ENCODE measurements around the gene RCAN3. TPM values are rescaled to one million over a fixed set of nuclear protein-coding genes. Genes with fewer than 3 reads are reported as not detected.

RCAN3 gene
- total RNA-seq, 1 experiment from 2014 or later = 17.5 TPM

DNA sequence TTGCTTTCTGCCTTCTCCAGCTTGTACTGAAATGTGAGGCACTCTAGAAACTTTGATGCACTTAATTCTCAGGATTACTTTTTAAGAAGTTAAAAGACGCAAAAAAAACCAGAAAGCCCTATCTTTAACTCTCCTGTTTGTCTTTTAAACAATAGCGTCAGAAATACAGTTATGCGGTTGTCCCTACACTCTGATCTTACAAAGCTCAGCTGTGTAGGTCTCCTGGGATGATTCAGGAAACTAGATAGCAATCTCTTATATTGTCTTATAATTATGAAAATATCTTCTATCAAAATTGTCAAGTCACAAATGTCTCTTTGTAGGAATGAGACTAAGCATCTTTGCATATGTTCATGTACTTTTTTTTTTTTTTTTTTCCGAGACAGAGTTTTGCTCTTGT lies 26.9 kb upstream of the RCAN3 start:
- H3K9me3 ChIP-seq (ENCODE audit: control insufficient read depth, insufficient read depth, low read depth, low read length) = no peaks in the 10 kb centered on the region
- BruUV-seq (replicated peaks) = no TSS peak
- no peaks in the 10 kb centered on the region for H3K4me1 ChIP-seq (ENCODE audit: control insufficient read depth, insufficient read depth, low read length)
- no peaks in the 10 kb centered on the region; the same call in 1 of the 2 replicates for H3K27me3 ChIP-seq (ENCODE audit: control insufficient read depth, insufficient read depth, low read length)
- no peak overlapping the region for H3K27ac ChIP-seq (ENCODE audit: low read length)
- intact Hi-C loops (cut with micrococcal nuclease; ENCODE audit: unreplicated experiment) (no loop called here), in situ Hi-C loops (cut with HindIII; ENCODE audit: low pct_unique_long_range_greater_than_20kb, low sequenced_read_pairs) (no loop called here)
- DNase-seq (ENCODE audit: low read depth, low spot score) (no peak), ATAC-seq (no peak)
- POLR2A ChIA-PET = interaction anchor here (0.7 kb wide), 1 partner anchor 1653 kb away, joined by 4 read pairs; no protein-coding TSS in a partner anchor
- no peak overlapping the region for H3K4me3 ChIP-seq (ENCODE audit: low read depth in 2 of 2, low read length in 2 of 2)
- TF ChIP-seq, protein P1, sequence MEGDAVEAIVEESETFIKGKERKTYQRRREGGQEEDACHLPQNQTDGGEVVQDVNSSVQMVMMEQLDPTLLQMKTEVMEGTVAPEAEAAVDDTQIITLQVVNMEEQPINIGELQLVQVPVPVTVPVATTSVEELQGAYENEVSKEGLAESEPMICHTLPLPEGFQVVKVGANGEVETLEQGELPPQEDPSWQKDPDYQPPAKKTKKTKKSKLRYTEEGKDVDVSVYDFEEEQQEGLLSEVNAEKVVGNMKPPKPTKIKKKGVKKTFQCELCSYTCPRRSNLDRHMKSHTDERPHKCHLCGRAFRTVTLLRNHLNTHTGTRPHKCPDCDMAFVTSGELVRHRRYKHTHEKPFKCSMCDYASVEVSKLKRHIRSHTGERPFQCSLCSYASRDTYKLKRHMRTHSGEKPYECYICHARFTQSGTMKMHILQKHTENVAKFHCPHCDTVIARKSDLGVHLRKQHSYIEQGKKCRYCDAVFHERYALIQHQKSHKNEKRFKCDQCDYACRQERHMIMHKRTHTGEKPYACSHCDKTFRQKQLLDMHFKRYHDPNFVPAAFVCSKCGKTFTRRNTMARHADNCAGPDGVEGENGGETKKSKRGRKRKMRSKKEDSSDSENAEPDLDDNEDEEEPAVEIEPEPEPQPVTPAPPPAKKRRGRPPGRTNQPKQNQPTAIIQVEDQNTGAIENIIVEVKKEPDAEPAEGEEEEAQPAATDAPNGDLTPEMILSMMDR (IDR thresholded peaks at IDR 0.05) = no peak
- TF ChIP-seq SIN3A (IDR thresholded peaks at IDR 0.05; ENCODE audit: borderline replicate concordance, insufficient read depth, low read depth, low read length) (no peak), TCF7L2 (IDR thresholded peaks at IDR 0.05; ENCODE audit: low read depth, low read length) (no peak), POLR2AphosphoS5 (IDR thresholded peaks at IDR 0.05; ENCODE audit: low read depth, low read length) (no peak)
- TF ChIP-seq, protein P2, sequence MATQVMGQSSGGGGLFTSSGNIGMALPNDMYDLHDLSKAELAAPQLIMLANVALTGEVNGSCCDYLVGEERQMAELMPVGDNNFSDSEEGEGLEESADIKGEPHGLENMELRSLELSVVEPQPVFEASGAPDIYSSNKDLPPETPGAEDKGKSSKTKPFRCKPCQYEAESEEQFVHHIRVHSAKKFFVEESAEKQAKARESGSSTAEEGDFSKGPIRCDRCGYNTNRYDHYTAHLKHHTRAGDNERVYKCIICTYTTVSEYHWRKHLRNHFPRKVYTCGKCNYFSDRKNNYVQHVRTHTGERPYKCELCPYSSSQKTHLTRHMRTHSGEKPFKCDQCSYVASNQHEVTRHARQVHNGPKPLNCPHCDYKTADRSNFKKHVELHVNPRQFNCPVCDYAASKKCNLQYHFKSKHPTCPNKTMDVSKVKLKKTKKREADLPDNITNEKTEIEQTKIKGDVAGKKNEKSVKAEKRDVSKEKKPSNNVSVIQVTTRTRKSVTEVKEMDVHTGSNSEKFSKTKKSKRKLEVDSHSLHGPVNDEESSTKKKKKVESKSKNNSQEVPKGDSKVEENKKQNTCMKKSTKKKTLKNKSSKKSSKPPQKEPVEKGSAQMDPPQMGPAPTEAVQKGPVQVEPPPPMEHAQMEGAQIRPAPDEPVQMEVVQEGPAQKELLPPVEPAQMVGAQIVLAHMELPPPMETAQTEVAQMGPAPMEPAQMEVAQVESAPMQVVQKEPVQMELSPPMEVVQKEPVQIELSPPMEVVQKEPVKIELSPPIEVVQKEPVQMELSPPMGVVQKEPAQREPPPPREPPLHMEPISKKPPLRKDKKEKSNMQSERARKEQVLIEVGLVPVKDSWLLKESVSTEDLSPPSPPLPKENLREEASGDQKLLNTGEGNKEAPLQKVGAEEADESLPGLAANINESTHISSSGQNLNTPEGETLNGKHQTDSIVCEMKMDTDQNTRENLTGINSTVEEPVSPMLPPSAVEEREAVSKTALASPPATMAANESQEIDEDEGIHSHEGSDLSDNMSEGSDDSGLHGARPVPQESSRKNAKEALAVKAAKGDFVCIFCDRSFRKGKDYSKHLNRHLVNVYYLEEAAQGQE (IDR thresholded peaks at IDR 0.05; ENCODE audit: insufficient read depth in 1 of 2, low read depth in 2 of 2, low read length in 1 of 2) = no peak
- CTCF ChIA-PET = no interaction called here
- no peaks in the 10 kb centered on the region for H3K36me3 ChIP-seq (ENCODE audit: control insufficient read depth, insufficient read depth, low read length)

DNA sequence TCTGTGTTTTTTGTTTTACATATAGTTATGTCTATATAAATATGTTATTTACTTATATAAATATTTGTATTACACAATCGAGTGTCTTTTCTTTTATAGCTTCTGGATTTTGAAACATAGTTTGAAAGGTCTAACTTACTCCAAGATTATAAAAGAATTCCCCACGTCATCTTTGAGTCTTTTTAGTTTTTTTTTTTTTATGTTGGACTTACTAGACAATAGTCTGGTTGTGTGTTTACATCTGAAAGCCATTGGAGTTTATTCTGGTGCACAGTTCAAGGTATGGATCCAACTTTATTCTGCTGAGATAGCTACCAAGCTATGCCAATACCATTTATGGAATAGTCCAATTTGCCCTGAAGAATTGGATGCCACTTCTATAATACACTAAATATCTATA lies 26.1 kb upstream of the RCAN3 start:
- ChIA-PET POLR2A (interaction anchor here (0.7 kb wide), 1 partner anchor 1652 kb away, joined by 4 read pairs; no protein-coding TSS in a partner anchor), CTCF (interaction anchor here (0.6 kb wide), 1 partner anchor 162 kb away, joined by 4 read pairs; no protein-coding TSS in a partner anchor)
- ATAC-seq = no peak

More for the DNA sequence above, 26.1 kb upstream of the RCAN3 start:
- no peak overlapping the region for H3K27ac ChIP-seq (ENCODE audit: low read length)
- TF ChIP-seq, protein P2 (IDR thresholded peaks at IDR 0.05; ENCODE audit: insufficient read depth in 1 of 2, low read depth in 2 of 2, low read length in 1 of 2) = no peak
- TF ChIP-seq SIN3A (IDR thresholded peaks at IDR 0.05; ENCODE audit: borderline replicate concordance, insufficient read depth, low read depth, low read length) = no peak
- no peak for TF ChIP-seq TCF7L2 (IDR thresholded peaks at IDR 0.05; ENCODE audit: low read depth, low read length)
- no peak for TF ChIP-seq POLR2AphosphoS5 (IDR thresholded peaks at IDR 0.05; ENCODE audit: low read depth, low read length)
- intact Hi-C loops (cut with micrococcal nuclease; ENCODE audit: unreplicated experiment) = no loop called here
- H3K4me1 ChIP-seq (ENCODE audit: control insufficient read depth, insufficient read depth, low read length) = no peaks in the 10 kb centered on the region
- no peak for DNase-seq (ENCODE audit: low read depth, low spot score)
- no peaks in the 10 kb centered on the region for H3K9me3 ChIP-seq (ENCODE audit: control insufficient read depth, insufficient read depth, low read depth, low read length)
- in situ Hi-C loops (cut with HindIII; ENCODE audit: low pct_unique_long_range_greater_than_20kb, low sequenced_read_pairs) = no loop called here
- BruUV-seq (replicated peaks) = no TSS peak
- no peaks in the 10 kb centered on the region; the same call in 1 of the 2 replicates for H3K27me3 ChIP-seq (ENCODE audit: control insufficient read depth, insufficient read depth, low read length)
- no peak overlapping the region for H3K4me3 ChIP-seq (ENCODE audit: low read depth in 2 of 2, low read length in 2 of 2)
- H3K36me3 ChIP-seq (ENCODE audit: control insufficient read depth, insufficient read depth, low read length) = no peaks in the 10 kb centered on the region
